Activated T-cell treated with anti-CD3 and anti-CD28 coated beads, Interleukin-2, amount 50 U/mL, for 48 hours (primary cell): ENCODE measurements around the gene OSBPL7.
A peak's percentile ranks its signal among the peaks of the same experiment; 100 is the strongest.

ENCODE experiments used
- DNase-seq, 2 experiments: peaks; one replicate each; pipeline ENCODE4 v3.0.0-alpha.2; 2020

Gene OSBPL7

DNA sequence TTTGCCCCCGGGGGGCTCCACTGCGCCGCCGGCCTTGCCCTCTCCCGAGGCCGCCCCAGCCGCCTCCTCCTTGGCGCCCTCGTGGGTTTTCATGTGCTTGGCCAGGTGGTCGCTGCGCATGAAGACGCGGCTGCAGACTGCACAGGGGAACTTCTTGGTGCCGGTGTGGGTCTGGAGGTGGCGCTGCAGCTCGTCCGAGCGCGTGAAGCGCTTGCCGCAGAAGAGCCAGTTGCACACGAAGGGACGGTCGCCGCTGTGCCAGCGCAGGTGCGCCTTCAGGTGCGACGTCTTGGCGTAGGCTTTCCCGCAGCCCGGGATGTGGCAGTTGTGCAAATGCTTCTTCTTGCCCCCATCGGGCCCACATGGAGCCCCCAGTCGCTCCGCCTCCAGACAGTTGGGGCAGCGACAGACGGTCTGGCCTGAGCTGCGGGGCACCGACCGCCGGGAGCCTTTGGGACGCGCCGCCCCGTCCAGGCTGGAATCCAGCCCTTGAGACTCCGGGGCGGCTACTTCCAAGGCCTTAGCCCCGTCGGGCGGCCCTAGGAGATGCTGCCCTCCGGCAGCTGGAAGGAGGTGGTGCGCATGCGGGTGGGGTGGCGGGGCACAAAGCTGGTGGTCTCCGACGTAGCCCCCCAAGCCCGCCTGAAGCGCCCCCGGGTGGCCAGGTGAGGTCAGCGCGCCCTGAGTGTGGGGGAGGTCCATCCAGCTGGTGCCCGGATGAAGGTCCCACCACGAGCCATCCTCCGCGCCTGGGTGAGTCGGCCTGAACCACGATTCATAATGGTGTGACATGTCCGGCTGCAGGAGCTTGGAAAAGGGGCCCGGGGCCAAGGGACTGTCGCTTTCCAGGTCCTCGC lies 26.0 kb upstream of the OSBPL7 start:
- DNase-seq, result peak; percentile 36 to 54

DNA sequence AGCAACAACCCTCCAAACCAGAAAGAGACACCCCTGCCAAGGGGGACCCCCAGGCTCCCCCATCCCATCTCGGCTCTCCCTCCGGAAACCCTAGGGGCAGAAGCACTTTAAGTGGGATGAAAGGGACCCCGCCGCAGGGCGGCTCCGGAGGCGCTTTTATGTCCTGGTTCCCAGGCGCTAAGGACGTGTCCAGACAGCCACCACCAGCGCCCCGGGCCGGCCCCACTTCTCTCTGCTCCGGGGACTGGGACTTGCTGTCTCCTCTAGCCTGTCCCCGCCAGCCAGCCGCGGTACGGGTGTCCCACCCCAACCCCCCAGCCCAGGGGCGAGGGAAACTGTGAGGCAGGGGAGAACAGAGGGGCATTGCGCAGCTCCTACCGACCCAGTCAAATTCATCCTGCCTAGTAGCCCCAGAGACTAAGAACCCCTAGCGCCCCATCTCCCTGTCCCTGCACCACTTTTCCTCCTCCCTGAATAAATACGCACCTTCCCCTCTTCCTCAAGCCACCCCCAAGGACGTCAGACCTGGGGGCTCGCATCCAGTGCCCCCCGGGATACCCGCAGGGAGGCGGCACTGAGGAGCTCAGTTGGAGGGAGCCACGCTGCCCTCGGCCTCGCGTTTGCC lies 25.2 kb upstream of the OSBPL7 start:
- DNase-seq, result no peak

DNA sequence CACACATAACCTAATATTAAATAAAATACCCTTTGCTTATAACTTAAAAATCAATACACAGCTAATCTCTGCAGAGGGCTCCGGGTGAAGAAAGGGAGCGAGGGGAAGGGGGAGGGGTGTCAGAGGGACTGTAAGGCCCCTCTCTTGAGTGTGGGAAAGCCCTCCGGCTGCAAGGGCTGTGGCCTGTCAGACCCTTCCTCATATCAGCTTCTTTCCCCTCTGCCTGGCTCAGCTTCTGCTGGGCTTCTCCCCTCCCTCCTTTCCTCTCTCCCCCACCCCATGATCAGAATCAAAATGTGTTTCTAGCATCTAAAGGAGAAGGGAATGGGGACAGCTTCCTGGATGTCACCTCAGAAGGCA lies 24.1 kb upstream of the OSBPL7 start:
- no peak for DNase-seq

DNA sequence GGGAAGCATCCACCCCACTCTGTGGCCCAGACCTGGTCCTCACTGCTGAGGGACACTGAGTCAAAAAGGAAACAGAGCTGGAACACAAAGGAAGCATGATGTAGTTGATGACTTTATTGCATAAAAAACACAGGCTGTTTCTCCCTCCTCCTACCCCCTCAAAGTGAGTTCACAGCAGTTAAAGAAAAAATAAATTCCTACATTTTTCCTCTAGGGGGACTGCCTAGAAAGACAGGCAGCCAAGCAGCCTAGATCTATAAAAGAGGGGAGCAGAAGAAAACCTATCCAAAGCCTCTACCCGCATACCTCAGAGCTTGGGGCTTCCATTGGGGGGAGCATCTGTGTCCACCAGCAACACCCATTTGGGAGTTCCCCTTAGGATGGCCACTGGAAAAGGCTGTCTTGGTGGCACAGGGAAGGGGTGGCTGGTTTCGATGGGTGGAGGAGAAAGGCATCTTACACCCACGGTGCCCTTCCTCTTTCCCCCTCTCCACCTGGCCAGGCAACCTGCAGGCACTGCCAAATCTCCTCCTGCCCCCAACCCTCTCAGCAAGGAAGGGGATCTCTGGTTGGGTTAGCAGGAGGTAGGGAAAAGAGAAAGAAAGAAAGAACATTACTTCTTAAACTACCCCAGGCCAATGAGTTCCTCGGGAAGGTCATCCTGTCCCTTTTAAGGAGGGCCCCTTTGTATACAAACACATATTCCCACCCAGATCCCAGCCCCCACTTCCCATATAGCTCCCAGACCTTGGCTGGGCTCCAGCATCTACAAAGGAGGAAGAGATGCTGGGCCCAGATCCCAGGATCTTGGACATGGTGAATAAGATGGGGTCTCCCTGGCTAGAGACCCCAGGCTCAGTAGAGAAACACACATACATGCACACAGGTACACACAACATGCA lies 23.5 kb upstream of the OSBPL7 start:
- no peak for DNase-seq

DNA sequence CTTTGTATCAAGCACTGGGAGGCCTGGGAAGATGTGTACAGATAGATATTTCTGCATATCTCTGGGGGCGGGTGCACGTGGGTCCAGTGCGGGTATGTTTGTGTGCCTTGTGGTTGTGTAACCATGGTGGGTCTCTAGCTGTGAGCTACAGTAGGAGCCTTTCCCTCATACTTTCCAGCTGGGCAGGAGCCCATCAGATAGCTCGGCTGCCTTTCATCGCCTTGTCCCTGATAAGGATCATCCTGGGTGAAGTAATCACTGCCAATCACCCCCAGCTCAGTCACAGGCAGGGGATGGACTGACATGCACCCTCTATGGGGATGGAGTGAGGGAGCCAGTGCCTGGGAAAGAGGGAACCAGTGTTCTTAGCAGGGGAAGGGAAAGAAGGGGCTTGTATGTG lies 22.6 kb upstream of the OSBPL7 start:
- no peak for DNase-seq

DNA sequence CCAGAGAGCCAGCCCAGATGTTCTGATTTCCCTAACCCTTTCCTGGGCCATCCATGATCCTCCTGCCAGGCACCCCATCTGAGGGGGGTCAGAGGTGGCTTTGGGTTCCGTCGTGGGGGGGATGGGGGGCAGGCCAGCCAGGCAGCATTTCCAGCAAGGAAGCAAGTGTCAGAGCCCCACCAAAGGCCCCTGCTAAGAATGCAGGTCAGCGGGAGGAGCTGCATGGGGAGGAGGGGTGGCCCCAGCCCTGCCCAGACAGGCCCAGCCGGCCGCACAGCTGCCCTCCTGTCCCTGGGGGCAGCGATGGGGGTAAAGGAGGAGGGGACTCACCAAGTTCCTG lies 21.8 kb upstream of the OSBPL7 start:
- no peak for DNase-seq

DNA sequence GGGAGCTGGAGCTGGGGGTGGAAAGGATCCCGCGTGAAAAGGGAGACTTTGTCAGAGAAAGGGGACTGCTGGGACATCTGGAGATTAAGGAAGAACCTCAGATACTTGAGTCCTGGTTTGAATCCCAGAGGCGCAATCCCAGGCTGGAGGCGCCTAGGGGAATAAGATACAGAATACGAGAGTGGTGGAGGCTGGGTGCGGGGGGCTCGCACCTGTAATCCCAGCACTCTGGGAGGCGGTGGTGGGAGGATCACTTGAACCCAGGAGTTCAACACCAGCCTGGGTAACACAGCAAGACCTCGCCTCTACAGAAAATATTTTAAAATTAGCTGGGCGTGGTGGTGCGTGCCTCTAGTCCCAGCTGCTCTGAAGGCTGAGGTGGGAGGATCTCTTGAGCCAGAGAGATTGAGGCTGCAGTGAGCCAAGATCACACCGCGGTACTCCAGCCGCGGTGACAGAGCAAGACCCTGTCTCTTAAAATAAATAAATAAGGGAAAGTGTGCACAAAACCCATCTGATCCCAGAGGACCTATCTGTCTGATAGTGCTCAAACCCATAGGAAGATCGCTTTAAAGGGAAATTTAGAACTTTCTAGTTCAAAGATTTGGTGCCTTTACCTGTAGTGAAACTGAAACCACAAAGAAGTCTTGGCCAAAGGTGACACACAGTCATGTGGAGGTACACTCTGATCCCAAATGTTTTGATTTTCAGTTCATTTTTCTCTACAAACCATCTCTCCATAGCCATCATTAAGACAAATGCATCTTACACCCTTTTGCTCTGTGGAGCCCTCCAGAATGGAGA lies 20.1 kb upstream of the OSBPL7 start:
- no peak for DNase-seq

DNA sequence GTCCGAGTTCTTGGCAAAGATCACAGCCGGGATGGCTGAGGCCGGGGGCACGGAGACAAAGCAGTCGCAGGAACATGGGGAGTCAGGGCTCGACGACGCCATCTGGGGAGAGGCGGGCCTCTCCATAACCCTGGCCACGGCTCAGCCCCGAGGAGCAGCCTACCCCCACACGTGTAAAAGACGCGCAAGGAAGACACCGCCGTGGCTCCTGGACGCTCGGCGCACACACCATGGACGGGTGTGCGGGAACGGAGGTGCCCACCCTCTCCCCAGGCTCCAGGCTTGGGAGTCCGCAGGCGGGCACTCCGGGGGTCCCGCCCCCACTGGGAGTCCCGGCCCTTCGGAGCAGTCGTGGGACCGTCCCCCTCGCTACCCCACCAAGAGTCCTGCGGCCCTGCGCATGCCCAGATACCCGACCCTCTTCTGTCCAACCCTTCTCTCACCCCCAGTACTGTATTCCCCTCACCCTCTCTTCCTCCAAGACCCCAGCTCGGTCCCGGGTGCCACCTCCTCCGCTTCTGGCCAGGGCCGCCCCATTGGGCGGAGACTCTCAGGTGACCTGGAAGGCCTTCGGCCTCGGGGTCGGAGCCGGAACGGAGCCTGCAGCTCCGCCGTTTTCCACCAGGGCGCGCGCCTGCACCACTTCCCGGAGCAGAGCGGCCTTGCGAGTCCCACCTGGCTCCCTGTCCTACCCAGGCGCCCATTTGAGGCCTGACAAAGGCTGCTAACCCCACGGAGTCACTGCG lies 19.3 kb upstream of the OSBPL7 start, which contains the start of gene SCRN2:
SCRN2 (minus strand) TSS at position 532 of the 746 bp plus-strand sequence; CDS start at position 102, 430 bp downstream.
- DNase-seq, result peak; percentile 98

DNA sequence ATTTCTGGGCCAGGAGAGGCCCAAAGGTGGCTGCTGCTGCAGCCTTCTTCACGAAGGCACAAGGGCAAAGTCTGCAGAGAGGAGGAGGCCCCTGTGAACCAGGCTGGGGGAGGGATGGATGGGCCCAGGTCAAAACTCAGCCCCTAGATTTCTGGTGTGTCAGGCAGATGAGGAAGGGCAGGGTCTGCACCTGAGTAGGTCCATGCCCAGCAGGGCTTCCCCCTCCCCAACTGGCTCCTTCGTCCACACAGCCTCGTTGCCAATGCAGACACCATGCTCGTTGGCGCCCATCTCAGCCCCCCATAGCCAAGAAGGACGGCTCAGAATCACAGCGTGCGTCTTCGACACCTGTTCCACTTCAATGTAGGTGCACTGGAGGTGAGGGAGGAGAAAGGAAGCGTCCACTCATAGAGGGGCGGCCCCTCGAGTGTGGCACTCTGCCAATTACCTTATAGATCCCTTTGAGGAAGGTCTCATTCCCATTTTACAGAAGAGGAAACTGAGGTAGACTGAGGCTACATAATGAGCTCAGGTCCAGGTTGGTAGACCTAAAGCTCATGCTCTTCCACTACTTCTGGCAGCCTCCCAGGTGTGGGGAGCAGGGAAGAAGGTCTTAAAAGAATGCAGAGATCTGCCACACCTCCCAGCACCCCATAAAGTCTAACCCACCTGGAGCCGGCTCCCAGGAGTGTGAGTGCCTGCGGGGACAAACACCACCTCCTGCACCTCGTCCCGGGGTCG lies 18.6 kb upstream of the OSBPL7 start:
- DNase-seq, result no peak

DNA sequence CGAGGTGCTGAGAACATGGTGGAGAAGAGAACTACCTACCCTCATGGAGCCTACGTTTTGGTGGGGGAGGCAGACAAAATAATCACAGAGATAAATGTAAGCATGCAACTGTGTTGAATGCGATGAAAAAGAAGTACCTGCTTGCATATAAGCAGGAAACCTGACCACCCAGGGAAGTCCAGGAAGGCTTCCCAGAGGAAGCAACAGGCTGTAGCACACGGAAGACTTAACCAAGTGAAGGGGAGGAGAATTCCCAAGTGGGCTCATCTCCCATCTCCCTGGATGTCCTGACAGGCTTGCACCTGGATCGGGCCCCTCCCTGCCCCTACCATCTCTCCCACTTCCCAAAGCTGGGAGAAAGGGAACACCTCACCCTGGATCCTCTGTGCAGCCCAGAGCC lies 17.5 kb upstream of the OSBPL7 start:
- DNase-seq, result no peak

DNA sequence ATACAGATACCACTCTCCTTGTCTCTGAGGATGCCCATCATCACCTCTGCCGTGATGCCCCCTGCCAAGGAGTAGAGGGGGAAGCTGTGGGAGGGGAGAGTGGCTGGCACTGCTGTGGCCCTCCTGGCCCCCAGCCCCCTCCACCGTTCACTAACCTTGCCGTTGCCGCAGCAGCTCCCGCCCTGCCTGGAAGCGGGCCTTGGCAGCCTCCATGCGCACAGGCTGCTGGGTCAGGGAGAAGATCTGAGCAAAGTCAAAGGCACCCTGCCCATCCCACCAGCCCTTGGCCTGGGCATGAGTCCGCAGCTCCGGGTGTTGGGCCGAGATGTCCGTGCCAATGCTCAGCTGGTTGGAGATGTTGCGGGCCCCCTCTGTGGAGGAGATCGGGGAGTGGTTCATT lies 17.0 kb upstream of the OSBPL7 start:
- no peak for DNase-seq

DNA sequence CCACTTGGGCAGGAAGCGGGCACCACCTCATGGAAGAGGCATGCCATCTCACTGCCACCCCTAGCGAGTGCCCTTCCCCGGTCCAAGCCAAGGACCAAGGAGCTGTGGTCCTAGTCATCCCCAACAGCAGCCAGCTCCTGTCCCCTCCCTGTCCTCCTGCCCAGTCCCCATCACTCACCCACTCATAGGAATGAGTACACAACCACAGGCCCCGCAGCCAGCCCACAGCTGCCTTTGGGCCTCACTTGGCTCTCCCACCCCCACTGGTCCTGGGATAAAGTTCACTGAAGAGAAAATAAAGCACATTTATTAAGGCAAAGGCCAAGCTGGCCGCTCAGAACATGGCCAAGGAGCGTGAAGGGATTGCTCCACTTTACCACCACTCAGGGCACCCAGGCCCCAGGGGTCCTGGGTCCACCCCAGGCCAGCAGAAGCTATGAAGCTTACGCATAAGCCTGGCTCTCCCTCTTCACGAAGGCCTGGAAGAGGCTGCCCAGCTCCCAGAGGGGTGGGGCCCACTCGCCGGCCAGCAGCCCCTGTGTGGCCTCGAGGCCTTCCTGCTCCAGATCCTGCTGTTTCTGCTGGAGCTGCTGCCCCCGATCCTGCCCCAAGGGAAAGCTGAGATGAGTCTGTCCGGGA lies 15.9 kb upstream of the OSBPL7 start:
- DNase-seq, result no peak

DNA sequence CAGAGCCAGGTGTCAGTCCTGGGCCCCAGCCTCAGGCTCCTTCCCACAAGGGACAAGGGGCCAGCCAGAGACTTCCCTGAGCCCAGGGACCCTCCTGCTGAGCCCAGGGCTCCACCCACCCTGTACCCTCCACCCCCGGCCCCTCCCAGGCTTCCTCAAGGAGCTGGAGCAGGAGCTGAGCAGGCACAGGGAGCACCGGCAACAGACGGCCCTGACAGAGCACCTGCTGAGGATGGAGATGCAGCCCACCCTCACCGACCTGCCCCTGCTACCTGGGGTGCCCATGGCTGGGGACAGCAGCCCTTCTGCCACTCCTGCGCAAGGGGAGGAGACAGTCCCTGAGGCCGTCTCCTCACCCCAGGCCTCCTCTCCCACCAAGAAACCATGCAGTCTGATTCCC lies 15.0 kb upstream of the OSBPL7 start:
- DNase-seq, result no peak

DNA sequence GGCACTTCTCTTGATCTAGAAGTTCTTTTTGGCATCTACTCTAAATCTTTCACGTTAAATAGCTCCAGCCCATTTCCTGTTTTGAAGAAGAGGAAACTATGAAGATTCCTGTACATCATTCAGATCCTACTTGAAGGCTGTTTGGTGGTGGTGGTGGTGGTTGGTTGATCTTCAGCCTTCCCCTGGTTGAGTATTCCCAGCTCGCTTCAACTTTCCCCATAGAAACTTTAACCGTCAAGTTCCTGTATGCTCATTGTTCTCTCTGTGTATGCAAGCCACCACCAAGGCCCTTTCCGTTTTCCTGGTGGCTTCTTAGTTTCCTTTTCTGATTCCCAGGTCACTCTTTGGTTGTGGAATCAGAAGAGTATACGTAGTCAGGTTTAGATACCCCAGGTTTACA lies 13.2 kb upstream of the OSBPL7 start:
- DNase-seq, result no peak

DNA sequence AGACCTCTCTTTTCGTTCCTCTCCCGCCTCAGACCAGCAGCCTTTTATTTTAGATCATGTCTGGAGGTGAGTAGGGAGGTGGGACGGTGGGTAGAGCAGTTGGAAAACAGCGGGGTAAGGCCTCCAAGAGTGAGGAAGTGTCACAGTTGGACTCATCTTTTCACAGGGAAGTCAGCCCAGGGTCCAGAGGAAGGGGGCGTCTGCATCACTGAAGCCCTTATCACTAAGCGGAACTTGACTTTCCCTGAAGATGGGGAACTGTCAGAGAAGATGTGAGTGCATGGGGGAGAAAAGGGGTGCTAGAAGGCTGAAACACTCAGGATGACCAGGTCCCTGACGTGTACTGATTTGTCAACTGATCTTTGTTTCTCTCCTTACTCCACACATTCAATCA lies 10.3 kb upstream of the OSBPL7 start:
- DNase-seq, result no peak

DNA sequence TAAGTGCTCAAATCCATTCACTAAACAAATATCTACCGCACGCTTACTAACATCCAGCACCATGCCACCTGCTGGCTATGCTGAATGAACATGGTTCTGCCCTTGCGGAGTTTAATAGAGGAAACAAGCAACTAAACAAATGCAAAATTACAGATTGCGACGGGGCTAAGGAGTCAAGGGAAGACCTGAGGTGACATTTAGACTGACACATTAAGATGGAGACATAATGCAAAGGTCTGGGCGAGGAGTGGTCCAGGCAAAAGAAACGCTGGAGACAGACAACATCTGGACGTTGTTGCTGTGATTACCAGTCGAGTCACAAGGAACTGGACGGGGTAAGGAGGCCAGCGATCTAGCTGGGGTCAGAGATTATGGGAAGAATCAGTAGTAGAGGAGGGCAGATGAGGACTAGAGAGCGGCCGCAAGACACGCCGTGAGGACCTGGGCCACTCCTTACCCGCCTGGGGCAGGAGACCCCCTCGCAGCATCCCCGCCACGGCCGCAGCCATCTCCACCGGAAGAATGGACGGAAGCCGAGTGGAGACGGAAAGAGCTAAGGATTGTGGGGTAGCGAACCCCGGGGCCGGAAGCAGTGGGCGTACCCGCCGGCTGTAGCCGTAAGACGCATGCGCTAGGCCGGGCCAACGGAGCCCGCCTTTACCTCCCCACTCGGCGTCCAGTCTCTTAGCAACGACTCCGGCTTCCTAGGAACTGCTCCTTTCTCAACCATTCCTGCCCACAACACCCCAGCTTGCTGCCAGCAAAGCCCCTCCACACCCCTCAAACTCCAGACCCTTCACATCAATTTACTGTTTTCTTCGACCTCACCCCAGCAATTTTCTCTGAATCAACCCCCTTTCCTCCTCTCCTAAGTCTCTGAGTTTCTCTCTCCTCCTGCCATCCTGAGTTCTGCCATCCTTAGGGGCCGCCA lies 9.7 kb upstream of the OSBPL7 start, which contains the start of the genes LRRC46 and MRPL10:
LRRC46 (plus strand) TSS at position 668 of the 931 bp plus-strand sequence. CDS start 320 bp downstream, outside the sequence.
MRPL10 (minus strand) TSS at position 539 of the 931 bp plus-strand sequence; CDS start at position 509, 30 bp downstream.
- peak; percentile 92 to 95 for DNase-seq

DNA sequence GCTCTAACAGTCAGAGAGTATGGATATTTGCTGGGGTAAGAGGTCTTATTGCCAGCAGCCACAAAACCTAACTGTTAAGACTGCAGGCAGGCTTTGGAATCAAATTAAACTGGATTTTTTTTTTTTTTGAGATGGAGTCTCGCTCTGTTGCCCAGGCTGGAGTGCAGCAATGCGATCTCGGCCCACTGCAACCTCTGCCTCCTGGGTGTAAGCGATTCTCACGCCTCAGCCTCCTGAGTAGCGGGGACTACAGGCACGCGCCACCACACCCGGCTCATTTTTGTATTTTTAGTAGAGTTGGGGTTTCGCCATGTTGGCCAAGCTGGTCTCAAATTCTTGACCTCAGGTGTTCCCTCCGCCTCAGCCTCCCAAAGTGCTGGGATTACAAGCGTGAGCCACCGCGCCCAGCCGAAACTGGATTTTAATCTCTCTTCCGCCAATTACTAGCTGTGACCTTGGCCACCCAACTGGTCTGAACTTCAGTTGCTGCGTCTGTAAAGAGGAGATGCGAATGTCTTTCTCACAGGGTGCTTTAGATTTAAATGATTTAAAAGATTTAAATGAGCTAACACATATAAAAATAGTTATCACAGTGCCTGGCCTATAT lies 8.9 kb upstream of the OSBPL7 start:
- no peak for DNase-seq

DNA sequence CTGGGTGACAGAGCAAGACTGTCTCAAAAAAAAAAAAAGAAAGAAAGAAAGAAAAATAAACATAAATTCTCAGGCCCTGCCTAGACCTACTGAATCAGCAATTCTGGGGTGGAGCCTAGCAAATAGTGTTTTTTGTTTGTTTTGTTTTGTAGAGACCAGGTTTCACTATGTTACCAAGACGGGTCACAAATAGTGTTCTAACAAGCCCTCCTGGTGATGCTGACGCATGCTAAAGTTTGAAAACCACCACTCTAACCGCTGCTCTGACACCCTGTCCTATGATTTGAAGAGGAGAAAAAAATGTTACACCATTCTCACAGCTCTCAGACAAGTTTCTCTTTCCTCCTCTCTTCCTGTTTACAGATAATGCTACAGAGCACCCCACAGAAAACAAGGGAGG lies 8.3 kb upstream of the OSBPL7 start:
- no peak for DNase-seq

DNA sequence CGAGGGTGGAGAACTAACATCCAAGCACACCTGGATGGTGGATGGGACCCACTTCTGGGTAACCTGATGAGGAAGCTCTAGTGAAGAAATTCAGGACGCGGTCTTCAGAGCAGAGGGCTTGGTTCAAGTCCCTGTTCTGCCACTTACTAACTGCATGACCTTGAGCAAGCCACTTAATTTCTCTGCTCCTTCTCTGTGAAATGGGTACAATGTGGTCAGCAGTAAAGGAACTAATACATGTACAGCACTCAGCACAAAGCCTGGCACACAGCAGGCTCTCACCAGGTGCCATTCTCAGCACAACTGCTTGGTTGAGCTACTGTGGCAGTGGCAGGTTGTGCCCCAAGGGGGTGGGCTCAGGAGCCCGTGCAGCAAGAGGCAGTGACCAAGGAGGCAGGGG lies 1.9 kb upstream of the OSBPL7 start:
- no peak for DNase-seq
